Tibial nerve (tissue), 4 donors: ENCODE data around the gene BICRA.

Experiments used
- CTCF ChIP-seq, 5 experiments: fragments of 200-600 bp in 3 of 5; fragments of 450-650 bp in 2 of 5; sonication (generic) in 3 of 5; IDR thresholded peaks; one replicate each; pipeline ENCODE4 v1.5.1; 2016 to 2019; ENCODE audit warnings: antibody characterized with exemption in 5 of 5, mild to moderate bottlenecking in 3 of 5, moderate library complexity in 2 of 5
- EP300 ChIP-seq, 2 donors: sonication (generic); formaldehyde crosslinking; IDR thresholded peaks; one replicate each; pipeline ENCODE4 v1.6.1; 2017; ENCODE audit warnings: antibody characterized with exemption in 2 of 2, mild to moderate bottlenecking in 1 of 2
- POLR2A ChIP-seq, 2 donors: fragments of 450-650 bp; IDR thresholded peaks; one replicate each; pipeline ENCODE4 v1.6.1; 2017; ENCODE audit warnings: antibody characterized with exemption in 2 of 2, mild to moderate bottlenecking in 2 of 2, moderate library complexity in 2 of 2

- TF ChIP-seq POLR2A (IDR thresholded peaks at IDR 0.05) = no peak
- TF ChIP-seq CTCF (IDR thresholded peaks at IDR 0.05) = no peak
- TF ChIP-seq EP300 (IDR thresholded peaks at IDR 0.05) = peak in 1 of 2 donors; percentile 17
Measured at GRCh38 chr19:47682939-47683338, 74.0 kb downstream of the BICRA start.
